ENCODE measurements around the gene GP1BA.

DNA sequence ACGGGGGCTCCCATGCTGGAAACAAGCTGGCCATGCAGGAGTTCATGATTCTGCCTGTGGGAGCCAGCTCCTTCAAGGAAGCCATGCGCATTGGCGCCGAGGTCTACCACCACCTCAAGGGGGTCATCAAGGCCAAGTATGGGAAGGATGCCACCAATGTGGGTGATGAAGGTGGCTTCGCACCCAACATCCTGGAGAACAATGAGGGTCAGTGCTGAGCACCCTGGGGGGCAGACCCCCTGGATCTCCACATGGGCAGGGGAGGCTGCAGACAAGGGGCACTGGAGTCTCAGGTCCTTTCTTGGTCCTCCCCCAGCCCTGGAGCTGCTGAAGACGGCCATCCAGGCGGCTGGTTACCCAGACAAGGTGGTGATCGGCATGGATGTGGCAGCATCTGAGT lies 23.0 kb downstream of the GP1BA start:
- TF ChIP-seq, protein P1, sequence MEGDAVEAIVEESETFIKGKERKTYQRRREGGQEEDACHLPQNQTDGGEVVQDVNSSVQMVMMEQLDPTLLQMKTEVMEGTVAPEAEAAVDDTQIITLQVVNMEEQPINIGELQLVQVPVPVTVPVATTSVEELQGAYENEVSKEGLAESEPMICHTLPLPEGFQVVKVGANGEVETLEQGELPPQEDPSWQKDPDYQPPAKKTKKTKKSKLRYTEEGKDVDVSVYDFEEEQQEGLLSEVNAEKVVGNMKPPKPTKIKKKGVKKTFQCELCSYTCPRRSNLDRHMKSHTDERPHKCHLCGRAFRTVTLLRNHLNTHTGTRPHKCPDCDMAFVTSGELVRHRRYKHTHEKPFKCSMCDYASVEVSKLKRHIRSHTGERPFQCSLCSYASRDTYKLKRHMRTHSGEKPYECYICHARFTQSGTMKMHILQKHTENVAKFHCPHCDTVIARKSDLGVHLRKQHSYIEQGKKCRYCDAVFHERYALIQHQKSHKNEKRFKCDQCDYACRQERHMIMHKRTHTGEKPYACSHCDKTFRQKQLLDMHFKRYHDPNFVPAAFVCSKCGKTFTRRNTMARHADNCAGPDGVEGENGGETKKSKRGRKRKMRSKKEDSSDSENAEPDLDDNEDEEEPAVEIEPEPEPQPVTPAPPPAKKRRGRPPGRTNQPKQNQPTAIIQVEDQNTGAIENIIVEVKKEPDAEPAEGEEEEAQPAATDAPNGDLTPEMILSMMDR (IDR thresholded peaks at IDR 0.05; ENCODE audit: poor library complexity, severe bottlenecking) = no peak
- TF ChIP-seq SMC3 (conservative IDR thresholded peaks at IDR 0.05; ENCODE audit: poor library complexity) = no peak
